ENCODE data around the gene RPL32.
"Not testable (repeated sequence)": the region's sequence is repeated elsewhere in the genome, so short reads cannot be mapped to it uniquely, and the experiment has no call there.

RPL32 gene

DNA sequence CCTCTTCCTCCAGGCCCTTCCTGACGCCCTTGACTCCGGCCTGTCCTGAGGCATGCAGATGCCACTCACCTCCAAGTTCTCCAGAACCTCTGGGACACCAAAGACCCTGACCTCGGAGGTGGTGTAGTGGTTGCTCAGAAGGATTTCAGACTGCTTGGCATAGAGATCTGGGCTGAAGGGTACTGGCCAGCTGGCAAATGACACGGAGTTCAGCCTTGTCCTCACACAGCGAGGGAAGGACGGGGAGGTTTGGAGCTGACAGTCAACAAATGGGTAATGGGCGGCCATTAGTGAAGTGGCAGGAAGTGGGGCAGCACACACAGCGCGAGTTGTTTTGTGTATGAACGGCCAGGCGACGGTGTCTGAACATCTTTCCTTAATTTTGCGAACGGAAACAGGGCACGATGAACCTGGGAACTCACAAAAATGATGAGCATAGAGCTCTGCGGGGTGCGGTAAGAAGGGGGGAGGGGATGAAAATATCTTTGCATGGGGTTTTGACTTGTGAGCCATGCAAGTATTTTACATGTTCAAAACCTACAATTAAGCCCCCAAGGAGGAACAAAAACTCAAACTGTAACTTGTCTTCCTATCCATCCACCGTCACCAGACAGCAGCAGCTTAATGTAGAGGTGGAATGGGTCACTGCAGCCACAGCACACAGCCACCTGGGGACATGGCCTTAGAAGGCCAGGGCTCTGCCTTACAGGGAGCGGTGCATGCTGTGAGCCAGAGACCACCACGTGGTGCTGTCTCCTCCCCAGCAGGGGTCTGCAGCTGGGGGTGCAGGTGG lies 43.6 kb upstream of the RPL32 start:
- Histone ChIP-seq H3K27me3 (peaks cover 44% of the 10 kb centered on the region), H3K36me3 (no peaks in the 10 kb centered on the region), H3K4me3 (ENCODE audit: low read depth in 1 of 2, low read length in 1 of 2) (no peak overlapping the region), H3K4me1 (ENCODE audit: control insufficient read depth in 1 of 2, insufficient read depth in 1 of 2, low read depth in 1 of 2, low read length in 1 of 2) (no peaks in the 10 kb centered on the region), H3K27ac (no peak overlapping the region), H3K9me3 (no peaks in the 10 kb centered on the region)
- TF ChIP-seq, protein P1, sequence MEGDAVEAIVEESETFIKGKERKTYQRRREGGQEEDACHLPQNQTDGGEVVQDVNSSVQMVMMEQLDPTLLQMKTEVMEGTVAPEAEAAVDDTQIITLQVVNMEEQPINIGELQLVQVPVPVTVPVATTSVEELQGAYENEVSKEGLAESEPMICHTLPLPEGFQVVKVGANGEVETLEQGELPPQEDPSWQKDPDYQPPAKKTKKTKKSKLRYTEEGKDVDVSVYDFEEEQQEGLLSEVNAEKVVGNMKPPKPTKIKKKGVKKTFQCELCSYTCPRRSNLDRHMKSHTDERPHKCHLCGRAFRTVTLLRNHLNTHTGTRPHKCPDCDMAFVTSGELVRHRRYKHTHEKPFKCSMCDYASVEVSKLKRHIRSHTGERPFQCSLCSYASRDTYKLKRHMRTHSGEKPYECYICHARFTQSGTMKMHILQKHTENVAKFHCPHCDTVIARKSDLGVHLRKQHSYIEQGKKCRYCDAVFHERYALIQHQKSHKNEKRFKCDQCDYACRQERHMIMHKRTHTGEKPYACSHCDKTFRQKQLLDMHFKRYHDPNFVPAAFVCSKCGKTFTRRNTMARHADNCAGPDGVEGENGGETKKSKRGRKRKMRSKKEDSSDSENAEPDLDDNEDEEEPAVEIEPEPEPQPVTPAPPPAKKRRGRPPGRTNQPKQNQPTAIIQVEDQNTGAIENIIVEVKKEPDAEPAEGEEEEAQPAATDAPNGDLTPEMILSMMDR (IDR thresholded peaks at IDR 0.05) = no peak

DNA sequence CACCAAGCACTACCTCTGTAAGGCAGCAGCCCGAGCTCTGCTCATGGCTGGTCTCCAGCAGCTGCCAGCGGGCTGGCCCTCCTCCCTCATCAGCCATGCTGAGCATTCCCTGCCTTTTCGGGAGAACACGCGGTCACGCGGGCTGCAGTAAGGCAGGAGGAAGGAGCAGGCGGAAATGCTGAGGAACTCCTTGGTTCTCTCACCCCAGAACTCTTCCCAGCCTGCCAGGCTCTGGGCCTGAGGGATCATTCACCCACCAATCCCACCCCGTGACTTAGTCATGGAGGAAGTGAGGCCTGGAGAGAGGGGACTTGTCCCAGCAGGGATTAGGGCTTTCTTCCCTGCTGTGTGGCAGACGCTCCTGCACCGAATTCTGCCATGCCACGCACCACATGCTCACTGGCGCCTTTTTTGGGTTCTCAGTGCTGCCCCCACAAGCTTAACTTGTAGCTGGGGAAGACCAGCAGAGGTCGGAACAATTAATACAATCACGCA lies 42.9 kb upstream of the RPL32 start:
- TF ChIP-seq, protein P1 (IDR thresholded peaks at IDR 0.05) = no peak
- no peak overlapping the region for H3K27ac ChIP-seq
- no peaks in the 10 kb centered on the region for H3K9me3 ChIP-seq
- H3K4me3 ChIP-seq (ENCODE audit: low read depth in 1 of 2, low read length in 1 of 2) = no peak overlapping the region
- H3K36me3 ChIP-seq = no peaks in the 10 kb centered on the region
- peaks cover 39% of the 10 kb centered on the region for H3K27me3 ChIP-seq
- H3K4me1 ChIP-seq (ENCODE audit: control insufficient read depth in 1 of 2, insufficient read depth in 1 of 2, low read depth in 1 of 2, low read length in 1 of 2) = no peaks in the 10 kb centered on the region

DNA sequence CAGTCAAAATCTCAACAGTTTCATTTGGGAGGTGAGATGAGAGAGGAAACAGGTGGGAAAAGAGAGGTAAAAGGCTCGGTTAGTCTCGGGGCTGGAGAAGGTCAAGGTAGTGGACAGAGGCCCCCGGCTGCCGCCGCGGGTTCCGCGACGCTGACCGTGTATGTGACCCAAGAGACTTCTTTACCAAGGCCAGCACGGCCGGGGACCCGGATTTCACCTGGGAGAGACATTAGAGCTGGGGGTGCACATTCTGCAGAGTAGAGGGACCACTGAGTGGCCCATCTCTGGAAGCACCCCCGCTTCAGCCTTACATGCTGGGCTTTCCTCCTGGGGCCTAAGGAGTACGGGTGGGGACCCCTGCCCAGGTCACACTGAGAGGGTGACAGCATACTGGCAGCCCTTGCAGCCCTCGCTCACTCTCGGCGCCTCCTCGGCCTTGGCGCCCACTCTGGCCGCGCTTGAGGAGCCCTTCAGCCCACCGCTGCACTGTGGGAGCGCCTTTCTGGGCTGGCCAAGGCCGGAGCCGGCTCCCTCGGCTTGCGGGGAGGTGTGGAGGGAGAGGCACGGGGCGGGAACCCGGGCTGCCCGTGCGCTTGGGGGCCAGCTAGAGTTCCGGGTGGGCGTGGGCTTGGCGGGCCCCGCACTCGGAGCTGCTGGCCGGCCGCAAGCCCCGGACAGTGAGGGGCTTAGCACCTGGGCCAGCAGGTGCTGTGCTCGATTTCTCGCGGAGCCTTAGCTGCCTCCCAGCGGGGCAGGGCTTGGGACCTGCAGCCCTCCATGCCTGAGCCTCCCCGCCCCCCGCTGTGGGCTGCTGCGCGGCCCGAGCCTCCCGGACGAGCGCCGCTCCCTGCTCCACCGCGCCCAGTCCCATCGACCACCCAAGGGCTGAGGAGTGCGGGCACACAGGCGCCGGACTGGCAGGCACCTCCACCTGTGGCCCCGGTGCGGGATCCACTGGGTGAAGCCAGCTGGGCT lies 41.3 kb upstream of the RPL32 start:
- H3K9me3 ChIP-seq = no peaks in the 10 kb centered on the region
- H3K27me3 ChIP-seq = peaks cover 23% of the 10 kb centered on the region
- no peak overlapping the region for H3K27ac ChIP-seq
- TF ChIP-seq, protein P1 (IDR thresholded peaks at IDR 0.05) = no peak
- H3K36me3 ChIP-seq = no peaks in the 10 kb centered on the region
- no peaks in the 10 kb centered on the region for H3K4me1 ChIP-seq (ENCODE audit: control insufficient read depth in 1 of 2, insufficient read depth in 1 of 2, low read depth in 1 of 2, low read length in 1 of 2)
- no peak overlapping the region for H3K4me3 ChIP-seq (ENCODE audit: low read depth in 1 of 2, low read length in 1 of 2)

DNA sequence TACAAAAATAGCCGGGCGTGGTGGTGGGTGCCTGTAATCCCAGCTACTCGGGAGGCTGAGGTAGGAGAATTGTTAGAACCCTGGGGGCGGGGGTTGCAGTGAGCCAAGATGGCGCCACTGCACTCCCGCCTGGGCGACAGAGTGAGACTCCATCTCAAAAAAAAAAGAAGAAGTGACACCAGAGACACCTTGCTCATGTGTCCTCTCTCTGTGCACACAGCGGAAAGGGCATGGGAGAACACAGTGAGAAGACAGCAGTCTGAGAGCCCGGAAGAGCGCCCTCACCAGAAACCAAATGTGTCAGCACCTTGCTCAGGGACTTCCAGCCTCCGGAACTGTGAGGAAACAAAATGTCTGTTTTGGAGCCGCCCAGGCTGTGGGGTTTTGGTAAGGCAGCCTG lies 40.5 kb upstream of the RPL32 start:
- H3K4me3 ChIP-seq (ENCODE audit: low read depth in 1 of 2, low read length in 1 of 2); H3K27ac ChIP-seq; H3K36me3 ChIP-seq; H3K4me1 ChIP-seq (ENCODE audit: control insufficient read depth in 1 of 2, insufficient read depth in 1 of 2, low read depth in 1 of 2, low read length in 1 of 2); H3K9me3 ChIP-seq: not testable (repeated sequence)
- H3K27me3 ChIP-seq = peaks cover 16% of the 10 kb centered on the region

DNA sequence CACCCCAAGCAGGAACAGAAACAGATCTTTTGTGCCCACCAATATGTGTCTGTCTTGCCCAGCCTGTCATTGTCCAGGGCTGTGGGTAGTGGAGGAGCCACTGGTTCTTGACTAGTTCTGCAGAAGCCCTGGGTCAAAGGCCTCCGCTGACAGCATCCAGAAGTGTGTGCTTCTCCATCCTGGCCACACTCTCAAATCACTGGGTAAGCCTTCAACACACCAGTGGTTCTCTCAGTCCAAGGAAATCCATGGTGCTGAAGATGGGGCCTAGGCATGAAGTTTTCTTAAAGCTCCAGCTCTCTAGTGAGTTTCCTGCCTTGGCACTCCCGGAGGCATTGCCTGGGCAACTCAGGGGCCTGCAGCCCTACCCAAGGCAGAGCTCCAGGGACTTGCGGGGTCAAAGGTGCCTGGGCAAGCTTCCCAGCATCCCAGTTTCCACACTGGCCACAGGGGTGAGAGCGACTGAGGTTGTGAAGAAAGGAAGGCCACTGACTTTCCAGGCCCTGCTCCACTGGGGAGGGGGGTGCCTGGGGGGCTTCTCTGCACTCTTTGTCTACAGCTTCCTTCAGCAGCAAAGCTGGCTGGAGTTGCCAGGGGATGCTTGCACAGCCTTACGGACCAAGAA lies 37.9 kb upstream of the RPL32 start:
- Histone ChIP-seq H3K4me3 (ENCODE audit: low read depth in 1 of 2, low read length in 1 of 2) (no peak overlapping the region), H3K27me3 (peaks cover 26% of the 10 kb centered on the region), H3K9me3 (no peaks in the 10 kb centered on the region), H3K4me1 (ENCODE audit: control insufficient read depth in 1 of 2, insufficient read depth in 1 of 2, low read depth in 1 of 2, low read length in 1 of 2) (peaks cover 0 to 8% of the 10 kb centered on the region in 2 experiments), H3K27ac (no peak overlapping the region), H3K36me3 (no peaks in the 10 kb centered on the region)
- TF ChIP-seq, protein P1 (IDR thresholded peaks at IDR 0.05) = no peak

DNA sequence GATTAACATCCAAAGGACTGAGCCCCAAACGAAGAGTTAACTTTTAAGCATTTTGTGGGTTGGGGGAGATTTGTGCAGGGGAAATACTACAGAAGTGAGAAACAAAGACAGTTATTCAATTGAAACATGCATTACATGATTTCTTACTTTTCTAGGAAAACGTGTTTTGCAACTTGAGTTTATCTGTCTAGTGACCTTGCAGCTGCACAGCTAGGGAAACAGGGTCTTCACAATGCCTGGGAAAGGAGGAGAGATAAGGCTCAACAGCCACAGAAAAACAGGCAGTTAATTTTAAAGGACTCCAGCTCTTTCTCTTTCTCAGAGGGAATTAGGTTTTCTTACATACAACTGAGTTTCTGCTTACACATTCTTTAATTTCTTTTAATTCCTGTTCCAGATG lies 37.4 kb upstream of the RPL32 start:
- not testable (repeated sequence) for H3K27ac ChIP-seq; H3K4me1 ChIP-seq (ENCODE audit: control insufficient read depth in 1 of 2, insufficient read depth in 1 of 2, low read depth in 1 of 2, low read length in 1 of 2); H3K4me3 ChIP-seq (ENCODE audit: low read depth in 1 of 2, low read length in 1 of 2); H3K36me3 ChIP-seq; H3K9me3 ChIP-seq
- H3K27me3 ChIP-seq = peaks cover 28% of the 10 kb centered on the region
